ENCODE results near the gene SMARCA2.

GRCh38 chr9:2086971-2087370, 71.8 kb downstream of the SMARCA2 start:
- TF ChIP-seq, protein P1, sequence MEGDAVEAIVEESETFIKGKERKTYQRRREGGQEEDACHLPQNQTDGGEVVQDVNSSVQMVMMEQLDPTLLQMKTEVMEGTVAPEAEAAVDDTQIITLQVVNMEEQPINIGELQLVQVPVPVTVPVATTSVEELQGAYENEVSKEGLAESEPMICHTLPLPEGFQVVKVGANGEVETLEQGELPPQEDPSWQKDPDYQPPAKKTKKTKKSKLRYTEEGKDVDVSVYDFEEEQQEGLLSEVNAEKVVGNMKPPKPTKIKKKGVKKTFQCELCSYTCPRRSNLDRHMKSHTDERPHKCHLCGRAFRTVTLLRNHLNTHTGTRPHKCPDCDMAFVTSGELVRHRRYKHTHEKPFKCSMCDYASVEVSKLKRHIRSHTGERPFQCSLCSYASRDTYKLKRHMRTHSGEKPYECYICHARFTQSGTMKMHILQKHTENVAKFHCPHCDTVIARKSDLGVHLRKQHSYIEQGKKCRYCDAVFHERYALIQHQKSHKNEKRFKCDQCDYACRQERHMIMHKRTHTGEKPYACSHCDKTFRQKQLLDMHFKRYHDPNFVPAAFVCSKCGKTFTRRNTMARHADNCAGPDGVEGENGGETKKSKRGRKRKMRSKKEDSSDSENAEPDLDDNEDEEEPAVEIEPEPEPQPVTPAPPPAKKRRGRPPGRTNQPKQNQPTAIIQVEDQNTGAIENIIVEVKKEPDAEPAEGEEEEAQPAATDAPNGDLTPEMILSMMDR (IDR thresholded peaks at IDR 0.05) = no peak
- no peak for TF ChIP-seq POLR2A (IDR thresholded peaks at IDR 0.05)

All from thyroid gland (tissue), 4 donors.